ENCODE data around the gene VPS45. TPM values are rescaled to one million over a fixed set of nuclear protein-coding genes. Genes with fewer than 3 reads are reported as not detected.

The VPS45 gene
- polyA plus RNA-seq, 1 experiment = 61.3 TPM

GRCh38 chr1:150146849-150147542 is 79.4 kb downstream of the VPS45 start:
- TF ChIP-seq CTCF (IDR thresholded peaks at IDR 0.05; ENCODE audit: low read depth, low read length) = no peak
- DNase-seq (ENCODE audit: low read depth, low spot score) = no peak
- CTCF ChIA-PET = no interaction called here
- POLR2A ChIA-PET = no interaction called here
- Histone ChIP-seq H3K27ac (ENCODE audit: low read depth, low read length) (no peak overlapping the region), H3K9me3 (ENCODE audit: control insufficient read depth, insufficient read depth, low read length) (no peaks in the 10 kb centered on the region), H3K27me3 (ENCODE audit: control insufficient read depth, insufficient read depth, low read length) (no peaks in the 10 kb centered on the region), H3K4me3 (ENCODE audit: low read depth, low read length) (no peak overlapping the region)

GRCh38 chr1:150148837-150149270 is 81.3 kb downstream of the VPS45 start:
- CTCF ChIA-PET = interaction anchor here (1.3 to 2.9 kb wide), 3 partner anchors 10 to 76 kb away, joined by 3 to 16 read pairs (median 5); no protein-coding TSS in a partner anchor
- H3K4me3 ChIP-seq (ENCODE audit: low read depth, low read length) = peak overlapping the region; percentile 90
- H3K9me3 ChIP-seq (ENCODE audit: control insufficient read depth, insufficient read depth, low read length) = no peaks in the 10 kb centered on the region
- no peak for DNase-seq (ENCODE audit: low read depth, low spot score)
- POLR2A ChIA-PET = interaction anchor here (0.6 to 6.2 kb wide), 3 partner anchors 12 to 82 kb away, joined by 3 to 149 read pairs (median 5); no protein-coding TSS in a partner anchor
- no peak for TF ChIP-seq CTCF (IDR thresholded peaks at IDR 0.05; ENCODE audit: low read depth, low read length)
- H3K27me3 ChIP-seq (ENCODE audit: control insufficient read depth, insufficient read depth, low read length) = no peaks in the 10 kb centered on the region
- peak overlapping the region; percentile 89 for H3K27ac ChIP-seq (ENCODE audit: low read depth, low read length)

GRCh38 chr1:150149271-150150132 is 81.9 kb downstream of the VPS45 start, which contains the start of gene PLEKHO1:
Gene PLEKHO1 (plus strand): TSS chr1:150149916. CDS start chr1:150150258, 342 bp downstream.
- Histone ChIP-seq H3K4me3 (ENCODE audit: low read depth, low read length) (peak within 1 kb of the TSS; percentile 90), H3K9me3 (ENCODE audit: control insufficient read depth, insufficient read depth, low read length) (no peaks in the 10 kb centered on the region), H3K27ac (ENCODE audit: low read depth, low read length) (peak within 1 kb of the TSS; percentile 89), H3K27me3 (ENCODE audit: control insufficient read depth, insufficient read depth, low read length) (no peaks in the 10 kb centered on the region)
- no peak for DNase-seq (ENCODE audit: low read depth, low spot score)
- ChIA-PET POLR2A (interaction anchor here (0.6 to 6.2 kb wide), 9 partner anchors 11 to 262 kb away, joined by 3 to 149 read pairs (median 4); a partner anchor contains a TSS), CTCF (interaction anchor here (0.6 to 2.9 kb wide), 4 partner anchors 10 to 77 kb away, joined by 3 to 16 read pairs (median 4); no protein-coding TSS in a partner anchor)
- no peak for TF ChIP-seq CTCF (IDR thresholded peaks at IDR 0.05; ENCODE audit: low read depth, low read length)

- Histone ChIP-seq H3K27ac (ENCODE audit: low read depth, low read length) (peak overlapping the region; percentile 85), H3K9me3 (ENCODE audit: control insufficient read depth, insufficient read depth, low read length) (no peaks in the 10 kb centered on the region), H3K27me3 (ENCODE audit: control insufficient read depth, insufficient read depth, low read length) (no peaks in the 10 kb centered on the region), H3K4me3 (ENCODE audit: low read depth, low read length) (peak overlapping the region; percentile 90)
- no peak for DNase-seq (ENCODE audit: low read depth, low spot score)
- no peak for TF ChIP-seq CTCF (IDR thresholded peaks at IDR 0.05; ENCODE audit: low read depth, low read length)
- ChIA-PET CTCF (interaction anchor here (0.6 to 2.9 kb wide), 3 partner anchors 9 to 77 kb away, joined by 4 to 16 read pairs (median 5); no protein-coding TSS in a partner anchor), POLR2A (interaction anchor here (1.0 to 6.2 kb wide), 7 partner anchors 10 to 263 kb away, joined by 3 to 149 read pairs (median 4); a partner anchor contains a TSS)
Observed at GRCh38 chr1:150150133-150151021, 82.8 kb downstream of the VPS45 start.

Measured in AG04450 (cell line).